Measurements from ENCODE around the gene KRTAP10-9. TPM values are rescaled to one million over a fixed set of nuclear protein-coding genes. Genes with fewer than 3 reads are reported as not detected.
"Not testable (repeated sequence)": the region's sequence is repeated elsewhere in the genome, so short reads cannot be mapped to it uniquely, and the experiment has no call there.

Gene KRTAP10-9
- total RNA-seq, 2 experiments from 2014 or later: not detected

- ChIA-PET CTCF (interaction anchor here (0.7 kb wide), 2 partner anchors 10 to 32 kb away, joined by 3 read pairs; no protein-coding TSS in a partner anchor), POLR2A (no interaction called here)
- peaks cover 61% of the 10 kb centered on the region for H3K4me1 Mint-ChIP-seq
- H3K9me3 Mint-ChIP-seq: peaks cover 67% of the 10 kb centered on the region
- H3K27ac Mint-ChIP-seq: peak within 1 kb of the TSS; percentile 99
- H3K4me3 Mint-ChIP-seq: peak within 1 kb of the TSS; percentile 55
- H3K36me3 Mint-ChIP-seq (ENCODE audit: low read depth): peaks cover 66% of the 10 kb centered on the region
- DNase-seq: peak; percentile 61
- H3K27me3 Mint-ChIP-seq: peaks cover 8% of the 10 kb centered on the region
Observed at GRCh38 chr21:44657635-44658540, 31.0 kb downstream of the KRTAP10-9 start, which contains the start of gene KRTAP12-3. TSS of gene KRTAP12-3 (plus strand) at chr21:44657932. CDS start at chr21:44657980, 48 bp downstream.

GRCh38 chr21:44658541-44658910 lies 31.6 kb downstream of the KRTAP10-9 start:
- H3K4me3 Mint-ChIP-seq: no peak overlapping the region
- peaks cover 63% of the 10 kb centered on the region for H3K36me3 Mint-ChIP-seq (ENCODE audit: low read depth)
- CTCF ChIA-PET: no interaction called here
- H3K9me3 Mint-ChIP-seq: peaks cover 64% of the 10 kb centered on the region
- peaks cover 59% of the 10 kb centered on the region for H3K4me1 Mint-ChIP-seq
- peak overlapping the region; percentile 99 for H3K27ac Mint-ChIP-seq
- no peak for DNase-seq
- POLR2A ChIA-PET: no interaction called here
- H3K27me3 Mint-ChIP-seq: peaks cover 8% of the 10 kb centered on the region

- peak overlapping the region; percentile 99 for H3K27ac Mint-ChIP-seq
- peaks cover 58% of the 10 kb centered on the region for H3K9me3 Mint-ChIP-seq
- ChIA-PET POLR2A (no interaction called here), CTCF (no interaction called here)
- H3K4me1 Mint-ChIP-seq: peaks cover 54% of the 10 kb centered on the region
- peaks cover 8% of the 10 kb centered on the region for H3K27me3 Mint-ChIP-seq
- H3K4me3 Mint-ChIP-seq: no peak overlapping the region
- H3K36me3 Mint-ChIP-seq (ENCODE audit: low read depth): peaks cover 58% of the 10 kb centered on the region
- DNase-seq: peak; percentile 26
Observed at GRCh38 chr21:44658913-44659595, 32.2 kb downstream of the KRTAP10-9 start.

DNA sequence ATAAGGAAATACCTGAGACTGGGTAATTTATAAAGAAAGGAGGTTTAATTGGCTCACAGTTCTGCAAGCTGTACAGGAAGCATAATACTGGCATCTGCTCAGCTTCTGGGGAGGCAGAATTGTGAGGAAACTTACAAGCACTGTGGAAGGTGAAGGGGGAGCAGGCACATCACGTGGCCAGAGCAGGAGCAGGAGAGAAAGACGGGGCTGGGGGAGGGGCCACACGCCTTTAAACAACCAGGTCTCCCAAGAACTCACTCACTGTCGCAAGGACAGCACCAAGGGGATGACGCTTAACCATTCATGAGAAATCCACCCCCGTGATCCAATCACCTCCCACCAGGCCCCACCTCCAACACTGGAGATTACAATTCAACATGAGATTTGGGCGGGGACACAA lies 34.7 kb downstream of the KRTAP10-9 start:
- DNase-seq, H3K4me3 Mint-ChIP-seq, H3K27ac Mint-ChIP-seq, POLR2A ChIA-PET, CTCF ChIA-PET: not testable (repeated sequence)
- Mint-ChIP-seq H3K27me3 (peaks cover 11% of the 10 kb centered on the region), H3K4me1 (peaks cover 35% of the 10 kb centered on the region), H3K36me3 (ENCODE audit: low read depth) (peaks cover 41% of the 10 kb centered on the region), H3K9me3 (peaks cover 47% of the 10 kb centered on the region)

GRCh38 chr21:44664691-44665090 lies 37.8 kb downstream of the KRTAP10-9 start:
- Mint-ChIP-seq H3K9me3 (peaks cover 25% of the 10 kb centered on the region), H3K4me3 (no peak overlapping the region), H3K4me1 (peaks cover 4% of the 10 kb centered on the region), H3K27me3 (peaks cover 19% of the 10 kb centered on the region), H3K36me3 (ENCODE audit: low read depth) (peaks cover 12% of the 10 kb centered on the region), H3K27ac (no peak overlapping the region)
- ChIA-PET POLR2A (no interaction called here), CTCF (no interaction called here)
- no peak for DNase-seq

- Mint-ChIP-seq H3K27ac (no peak within 1 kb of the TSS), H3K4me3 (no peak within 1 kb of the TSS), H3K27me3 (peaks cover 16% of the 10 kb centered on the region), H3K36me3 (ENCODE audit: low read depth) (peaks cover 1% of the 10 kb centered on the region), H3K4me1 (no peaks in the 10 kb centered on the region), H3K9me3 (peaks cover 27% of the 10 kb centered on the region)
- POLR2A ChIA-PET: no interaction called here
- CTCF ChIA-PET: interaction anchor here (0.9 to 1.0 kb wide), 2 partner anchors 12 to 93 kb away, joined by 3 to 4 read pairs; partner anchors contain the start of genes KRTAP10-4 and KRTAP12-4
- no peak for DNase-seq
Observed at GRCh38 chr21:44666401-44667320, 39.8 kb downstream of the KRTAP10-9 start, which contains the start of gene KRTAP12-2. TSS of gene KRTAP12-2 (minus strand) at chr21:44666927. CDS start at chr21:44666886, 41 bp downstream.

GRCh38 chr21:44667612-44668011 lies 40.7 kb downstream of the KRTAP10-9 start:
- ChIA-PET CTCF (interaction anchor here (0.9 kb wide), 1 partner anchor 13 kb away, joined by 3 read pairs; the partner anchor contains the start of gene KRTAP12-4), POLR2A (no interaction called here)
- Mint-ChIP-seq H3K36me3 (ENCODE audit: low read depth) (peaks cover 4% of the 10 kb centered on the region), H3K27me3 (peaks cover 11% of the 10 kb centered on the region), H3K9me3 (peaks cover 27% of the 10 kb centered on the region), H3K4me3 (no peak overlapping the region), H3K27ac (no peak overlapping the region), H3K4me1 (no peaks in the 10 kb centered on the region)
- no peak for DNase-seq

DNA sequence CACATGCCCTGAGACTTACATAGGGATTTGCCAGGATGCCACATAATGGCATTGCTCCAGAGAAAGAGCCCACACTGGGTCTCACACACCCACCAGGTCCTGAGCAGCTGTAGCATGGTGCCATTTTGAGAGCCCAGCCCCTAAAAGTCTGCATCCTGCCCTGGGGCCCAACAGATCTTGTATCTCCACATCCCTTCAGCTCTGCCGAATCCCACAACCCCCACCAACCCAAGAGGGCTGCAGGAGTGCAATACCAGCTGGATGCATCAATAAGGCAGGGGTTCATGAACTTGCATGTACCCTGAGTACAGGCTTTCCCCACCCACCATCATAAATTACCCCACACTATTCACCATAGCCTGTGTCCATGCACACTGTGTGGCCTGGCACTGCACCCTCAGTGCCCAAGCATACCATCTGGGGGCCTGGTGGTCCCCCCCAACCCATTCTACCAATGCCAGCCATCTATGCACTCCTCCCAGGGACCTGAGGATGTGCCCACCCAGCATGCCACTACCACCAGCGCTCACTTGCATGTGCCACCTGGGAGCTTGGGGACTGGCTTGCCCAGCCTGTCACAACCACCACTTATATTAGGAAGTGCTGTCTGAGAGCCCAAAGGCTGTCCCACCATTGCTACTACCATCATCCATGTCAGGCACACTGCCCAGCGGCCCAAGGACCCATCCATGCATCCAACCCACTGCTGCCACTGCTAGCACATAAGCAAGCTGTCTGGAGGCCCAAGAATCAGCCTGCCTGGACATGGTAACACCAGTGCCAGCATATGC lies 43.9 kb downstream of the KRTAP10-9 start:
- no peak for DNase-seq
- no peak overlapping the region for H3K4me3 Mint-ChIP-seq
- H3K27me3 Mint-ChIP-seq: peaks cover 12% of the 10 kb centered on the region
- no peak overlapping the region for H3K27ac Mint-ChIP-seq
- ChIA-PET POLR2A (no interaction called here), CTCF (no interaction called here)
- no peaks in the 10 kb centered on the region for H3K4me1 Mint-ChIP-seq
- H3K36me3 Mint-ChIP-seq (ENCODE audit: low read depth): peaks cover 12% of the 10 kb centered on the region
- peaks cover 34% of the 10 kb centered on the region for H3K9me3 Mint-ChIP-seq

DNA sequence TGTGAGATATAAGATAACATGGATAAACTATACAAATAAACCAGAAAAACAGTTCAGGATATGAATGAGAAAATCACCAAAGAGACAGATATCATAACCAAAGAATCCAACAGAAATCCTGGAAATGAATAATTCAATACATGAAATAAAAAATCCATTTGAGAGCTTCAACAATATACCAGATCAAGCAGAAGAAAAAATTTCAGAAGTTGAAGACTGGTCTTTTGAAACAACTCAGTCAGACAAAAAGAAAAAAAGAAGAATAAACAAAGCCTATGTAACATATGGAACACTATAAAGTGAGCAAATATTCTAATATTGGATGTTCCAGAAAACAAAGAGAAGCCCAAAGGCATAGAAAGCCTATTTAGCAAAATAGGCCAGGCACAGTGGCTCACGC lies 45.0 kb downstream of the KRTAP10-9 start:
- peaks cover 12% of the 10 kb centered on the region for H3K36me3 Mint-ChIP-seq (ENCODE audit: low read depth)
- peaks cover 34% of the 10 kb centered on the region for H3K9me3 Mint-ChIP-seq
- H3K27me3 Mint-ChIP-seq: peaks cover 12% of the 10 kb centered on the region
- H3K4me3 Mint-ChIP-seq: no peak overlapping the region
- H3K27ac Mint-ChIP-seq: no peak overlapping the region
- H3K4me1 Mint-ChIP-seq: no peaks in the 10 kb centered on the region
- POLR2A ChIA-PET: no interaction called here
- no peak for DNase-seq
- CTCF ChIA-PET: no interaction called here

DNA sequence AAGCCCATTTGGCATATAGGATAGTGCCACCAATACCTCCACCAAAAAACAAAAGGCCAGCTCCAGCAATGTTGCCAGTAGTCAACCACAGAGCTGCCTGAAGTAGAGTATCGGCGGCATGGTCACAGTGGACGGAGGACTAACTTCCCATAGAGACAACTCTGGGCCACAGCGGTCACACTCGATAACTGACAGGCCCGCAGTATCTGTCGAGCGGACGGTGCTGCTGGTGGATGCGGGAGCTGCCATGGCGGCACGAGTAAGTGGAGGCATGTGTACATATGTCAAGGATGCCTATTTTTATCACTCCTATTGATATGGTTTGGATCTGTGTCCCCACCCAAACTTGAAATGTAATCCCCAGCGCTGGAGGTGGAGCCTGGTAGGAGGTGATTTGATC lies 51.0 kb downstream of the KRTAP10-9 start:
- CTCF ChIA-PET: interaction anchor here (0.5 kb wide), 1 partner anchor 72 kb away, joined by 3 read pairs; no protein-coding TSS in a partner anchor
- Mint-ChIP-seq H3K36me3 (ENCODE audit: low read depth) (peaks cover 6% of the 10 kb centered on the region), H3K4me3 (no peak overlapping the region), H3K27me3 (peaks cover 10% of the 10 kb centered on the region), H3K9me3 (peaks cover 8% of the 10 kb centered on the region), H3K27ac (no peak overlapping the region), H3K4me1 (no peaks in the 10 kb centered on the region)
- POLR2A ChIA-PET: no interaction called here
- DNase-seq: no peak

All from activated CD4-positive, alpha-beta T cell treated with anti-CD3 and anti-CD28 coated beads, Interleukin-2, amount 10 ng/mL, durations not matched to agents 7 days and 5 days (primary cell).